GM12878 (cell line): ENCODE data around the gene TMEM256. TPM values are rescaled to one million over a fixed set of nuclear protein-coding genes. Genes with fewer than 3 reads are reported as not detected.

Source experiments
- BCL11A ChIP-seq: IDR thresholded peaks from 2 replicates; pipeline ENCODE4 v1.6.1; 2011; ENCODE audit warnings: low read depth, low read length
- BRCA1 ChIP-seq: IDR thresholded peaks from 2 replicates; pipeline ENCODE4 v1.6.1; 2011; ENCODE audit warnings: low read depth, low read length, improper control_type of control experiment
- CREB1 ChIP-seq: IDR thresholded peaks from 2 replicates; pipeline ENCODE4 v1.6.1; 2012; ENCODE audit warnings: low read depth, mild to moderate bottlenecking, inconsistent platforms
- GATAD2B ChIP-seq: fragments of 450-650 bp; conservative IDR thresholded peaks from 2 replicates; pipeline ENCODE4 v1.6.1; 2017; ENCODE audit warnings: low read depth, mild to moderate bottlenecking, moderate library complexity
- HDGF ChIP-seq: fragments of 450-650 bp; IDR thresholded peaks from 2 replicates; pipeline ENCODE4 v1.6.1; 2016; ENCODE audit warnings: antibody characterized with exemption
- IKZF2 ChIP-seq, 2 experiments: fragments of 450-650 bp; IDR thresholded peaks; 2 replicates each; pipeline ENCODE4 v1.6.1; 2017; ENCODE audit warnings: mild to moderate bottlenecking in 2 of 2, moderate library complexity in 2 of 2
- JUND ChIP-seq: IDR thresholded peaks from 2 replicates; pipeline ENCODE4 v1.6.1; 2012; ENCODE audit warnings: low read depth, mild to moderate bottlenecking, low read length, improper control_type of control experiment, moderate library complexity
- KDM1A ChIP-seq: fragments of 200-600 bp; sonication (generic); IDR thresholded peaks from 2 replicates; pipeline ENCODE4 v1.6.1; 2016; ENCODE audit warnings: borderline replicate concordance
- LARP7 ChIP-seq: fragments of 450-650 bp; IDR thresholded peaks from 2 replicates; pipeline ENCODE4 v1.6.1; 2017; ENCODE audit warnings: mild to moderate bottlenecking
- MTA2 ChIP-seq: fragments of 450-650 bp; IDR thresholded peaks from 2 replicates; pipeline ENCODE4 v1.6.1; 2016; ENCODE audit warnings: low read depth, mild to moderate bottlenecking, moderate library complexity
- NR2C1 ChIP-seq: fragments of 450-650 bp; IDR thresholded peaks from 2 replicates; pipeline ENCODE4 v1.6.1; 2017; ENCODE audit warnings: antibody characterized with exemption, mild to moderate bottlenecking, moderate library complexity
- PAX5 ChIP-seq: IDR thresholded peaks from 2 replicates; pipeline ENCODE4 v1.6.1; 2011; ENCODE audit warnings: low read depth, low read length, borderline replicate concordance
- PAX8 ChIP-seq: fragments of 450-650 bp; IDR thresholded peaks from 2 replicates; pipeline ENCODE4 v1.6.1; 2017; ENCODE audit warnings: mild to moderate bottlenecking, moderate library complexity
- PKNOX1 ChIP-seq: fragments of 450-650 bp; IDR thresholded peaks from 2 replicates; pipeline ENCODE4 v1.6.1; 2016; ENCODE audit warnings: mild to moderate bottlenecking
- RAD21 ChIP-seq: IDR thresholded peaks from 2 replicates; pipeline ENCODE4 v1.6.1; 2011; ENCODE audit warnings: mild to moderate bottlenecking, low read depth, low read length, moderate library complexity; ENCODE audit not compliant: insufficient read depth
- SP1 ChIP-seq: IDR thresholded peaks from one replicate; pipeline ENCODE4 v1.6.1; 2011; ENCODE audit warnings: low read depth, low read length
- SREBF1 ChIP-seq: IDR thresholded peaks from 2 replicates; pipeline ENCODE4 v1.6.1; 2012; ENCODE audit warnings: mild to moderate bottlenecking, low read length
- TAF1 ChIP-seq: IDR thresholded peaks from 2 replicates; pipeline ENCODE4 v1.6.1; 2011; ENCODE audit warnings: mild to moderate bottlenecking, low read depth, low read length, borderline replicate concordance
- TARDBP ChIP-seq: IDR thresholded peaks from 2 replicates; pipeline ENCODE4 v1.6.1; 2016; ENCODE audit warnings: borderline replicate concordance
- ZNF207 ChIP-seq: fragments of 450-650 bp; IDR thresholded peaks from 2 replicates; pipeline ENCODE4 v1.6.1; 2014; ENCODE audit warnings: antibody characterized with exemption, mild to moderate bottlenecking, borderline replicate concordance
- ZNF217 ChIP-seq: fragments of 450-650 bp; IDR thresholded peaks from 2 replicates; pipeline ENCODE4 v1.6.1; 2017; ENCODE audit warnings: antibody characterized with exemption, mild to moderate bottlenecking
- polyA plus RNA-seq, 11 experiments: library from polyadenylated mRNA; depleted of rRNA in 4 of 11; unstranded in 6 of 11; stranded (reverse) in 5 of 11; fragments of >200 nt; fragmentation: Nextera tagmentation in 4 of 11; fragmentation: Illumina TruSeq in 1 of 11; extraction: Ambion mirVana in 4 of 11; extraction: Trizol in 1 of 11; gene quantifications; 1 replicate in 1 of 11; 2 replicates in 10 of 11; pipeline versions ENCODE4 v1.2.1 to v1.2.3, GENCODE V29; 2011 to 2016; ENCODE audit warnings: inconsistent platforms in 2 of 11, missing spikeins in 2 of 11, low read depth in 1 of 11
- total RNA-seq, 4 experiments: library from RNA; depleted of rRNA in 3 of 4; stranded (reverse); fragments of >200 nt in 3 of 4; fragmentation: Illumina TruSeq in 1 of 4; extraction: Trizol in 1 of 4; gene quantifications; 2 replicates each; pipeline versions ENCODE4 v1.2.1 to v1.2.3, GENCODE V29; 2013 to 2021
- TF ChIP-seq, protein P1 (sequence below): fragments of 450-650 bp; IDR thresholded peaks from 2 replicates; pipeline ENCODE4 v1.6.1; 2017; ENCODE audit warnings: mild to moderate bottlenecking, moderate library complexity
- TF ChIP-seq, protein P2 (sequence below): fragments of 450-650 bp; conservative IDR thresholded peaks from 2 replicates; pipeline ENCODE4 v1.6.1; 2017; ENCODE audit warnings: mild to moderate bottlenecking, moderate library complexity

The TMEM256 gene
- total and polyA plus RNA-seq, 10 of the 15 experiments (the other 5 are each of a cell fraction or from before 2014, with no cell fraction given) = 57.3 to 342 (median 95.7) TPM

- peak; percentile 3 for TF ChIP-seq SP1
- TF ChIP-seq PKNOX1 = 0 out of 2 replicates have a peak, but pooled peaks have one; percentile 29
- TF ChIP-seq ZNF217 = no peak
- TF ChIP-seq MTA2 = no peak
- peak; percentile 13; the same call in 1 of the 2 replicates for TF ChIP-seq TAF1
- no peak for TF ChIP-seq TARDBP
- TF ChIP-seq IKZF2 (IDR thresholded peaks at IDR 0.05) = no peak
- TF ChIP-seq PAX5 = no peak
- no peak for TF ChIP-seq JUND
- TF ChIP-seq NR2C1 = peak; percentile 6; the same call in 1 of the 2 replicates
- TF ChIP-seq, protein P1, sequence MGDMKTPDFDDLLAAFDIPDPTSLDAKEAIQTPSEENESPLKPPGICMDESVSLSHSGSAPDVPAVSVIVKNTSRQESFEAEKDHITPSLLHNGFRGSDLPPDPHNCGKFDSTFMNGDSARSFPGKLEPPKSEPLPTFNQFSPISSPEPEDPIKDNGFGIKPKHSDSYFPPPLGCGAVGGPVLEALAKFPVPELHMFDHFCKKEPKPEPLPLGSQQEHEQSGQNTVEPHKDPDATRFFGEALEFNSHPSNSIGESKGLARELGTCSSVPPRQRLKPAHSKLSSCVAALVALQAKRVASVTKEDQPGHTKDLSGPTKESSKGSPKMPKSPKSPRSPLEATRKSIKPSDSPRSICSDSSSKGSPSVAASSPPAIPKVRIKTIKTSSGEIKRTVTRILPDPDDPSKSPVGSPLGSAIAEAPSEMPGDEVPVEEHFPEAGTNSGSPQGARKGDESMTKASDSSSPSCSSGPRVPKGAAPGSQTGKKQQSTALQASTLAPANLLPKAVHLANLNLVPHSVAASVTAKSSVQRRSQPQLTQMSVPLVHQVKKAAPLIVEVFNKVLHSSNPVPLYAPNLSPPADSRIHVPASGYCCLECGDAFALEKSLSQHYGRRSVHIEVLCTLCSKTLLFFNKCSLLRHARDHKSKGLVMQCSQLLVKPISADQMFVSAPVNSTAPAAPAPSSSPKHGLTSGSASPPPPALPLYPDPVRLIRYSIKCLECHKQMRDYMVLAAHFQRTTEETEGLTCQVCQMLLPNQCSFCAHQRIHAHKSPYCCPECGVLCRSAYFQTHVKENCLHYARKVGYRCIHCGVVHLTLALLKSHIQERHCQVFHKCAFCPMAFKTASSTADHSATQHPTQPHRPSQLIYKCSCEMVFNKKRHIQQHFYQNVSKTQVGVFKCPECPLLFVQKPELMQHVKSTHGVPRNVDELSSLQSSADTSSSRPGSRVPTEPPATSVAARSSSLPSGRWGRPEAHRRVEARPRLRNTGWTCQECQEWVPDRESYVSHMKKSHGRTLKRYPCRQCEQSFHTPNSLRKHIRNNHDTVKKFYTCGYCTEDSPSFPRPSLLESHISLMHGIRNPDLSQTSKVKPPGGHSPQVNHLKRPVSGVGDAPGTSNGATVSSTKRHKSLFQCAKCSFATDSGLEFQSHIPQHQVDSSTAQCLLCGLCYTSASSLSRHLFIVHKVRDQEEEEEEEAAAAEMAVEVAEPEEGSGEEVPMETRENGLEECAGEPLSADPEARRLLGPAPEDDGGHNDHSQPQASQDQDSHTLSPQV = 0 out of 2 replicates have a peak, but pooled peaks have one; percentile 36
- no peak; the same call in none of the 2 replicates for TF ChIP-seq ZNF207
- TF ChIP-seq LARP7 = peak; percentile 65
- TF ChIP-seq BCL11A = no peak
- TF ChIP-seq BRCA1 = no peak
- peak; percentile 64; the same call in 1 of the 2 replicates for TF ChIP-seq HDGF
- TF ChIP-seq PAX8 = no peak
- TF ChIP-seq CREB1 = 0 out of 2 replicates have a peak, but pooled peaks have one; percentile 11
- TF ChIP-seq GATAD2B = peak; percentile 66
- no peak for TF ChIP-seq KDM1A
- TF ChIP-seq RAD21 = no peak
- TF ChIP-seq, protein P2, sequence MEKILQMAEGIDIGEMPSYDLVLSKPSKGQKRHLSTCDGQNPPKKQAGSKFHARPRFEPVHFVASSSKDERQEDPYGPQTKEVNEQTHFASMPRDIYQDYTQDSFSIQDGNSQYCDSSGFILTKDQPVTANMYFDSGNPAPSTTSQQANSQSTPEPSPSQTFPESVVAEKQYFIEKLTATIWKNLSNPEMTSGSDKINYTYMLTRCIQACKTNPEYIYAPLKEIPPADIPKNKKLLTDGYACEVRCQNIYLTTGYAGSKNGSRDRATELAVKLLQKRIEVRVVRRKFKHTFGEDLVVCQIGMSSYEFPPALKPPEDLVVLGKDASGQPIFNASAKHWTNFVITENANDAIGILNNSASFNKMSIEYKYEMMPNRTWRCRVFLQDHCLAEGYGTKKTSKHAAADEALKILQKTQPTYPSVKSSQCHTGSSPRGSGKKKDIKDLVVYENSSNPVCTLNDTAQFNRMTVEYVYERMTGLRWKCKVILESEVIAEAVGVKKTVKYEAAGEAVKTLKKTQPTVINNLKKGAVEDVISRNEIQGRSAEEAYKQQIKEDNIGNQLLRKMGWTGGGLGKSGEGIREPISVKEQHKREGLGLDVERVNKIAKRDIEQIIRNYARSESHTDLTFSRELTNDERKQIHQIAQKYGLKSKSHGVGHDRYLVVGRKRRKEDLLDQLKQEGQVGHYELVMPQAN = peak; percentile 72
- TF ChIP-seq SREBF1 = no peak
These were observed 9.3 kb downstream of the TMEM256 start, which contains the start of gene PLSCR3 (continued) for GRCh38 chr17:7394452-7395191.
